LHCN-M2 (cell line): ENCODE data around the gene TGFBRAP1. TPM values are rescaled to one million over a fixed set of nuclear protein-coding genes. Genes with fewer than 3 reads are reported as not detected.
"Not testable (repeated sequence)": the region's sequence is repeated elsewhere in the genome, so short reads cannot be mapped to it uniquely, and the experiment has no call there.

ENCODE experiments used
- DNase-seq: peaks from one replicate; pipeline ENCODE4 v3.0.0-alpha.2; 2012; ENCODE audit warnings: low read depth
- total RNA-seq: library from RNA; depleted of rRNA; stranded (reverse); fragments of >200 nt; gene quantifications from 2 replicates; pipeline ENCODE4 v1.2.3, GENCODE V29; 2014

Gene TGFBRAP1
- total RNA-seq, 1 experiment from 2014 or later, result 44.9 TPM

DNA sequence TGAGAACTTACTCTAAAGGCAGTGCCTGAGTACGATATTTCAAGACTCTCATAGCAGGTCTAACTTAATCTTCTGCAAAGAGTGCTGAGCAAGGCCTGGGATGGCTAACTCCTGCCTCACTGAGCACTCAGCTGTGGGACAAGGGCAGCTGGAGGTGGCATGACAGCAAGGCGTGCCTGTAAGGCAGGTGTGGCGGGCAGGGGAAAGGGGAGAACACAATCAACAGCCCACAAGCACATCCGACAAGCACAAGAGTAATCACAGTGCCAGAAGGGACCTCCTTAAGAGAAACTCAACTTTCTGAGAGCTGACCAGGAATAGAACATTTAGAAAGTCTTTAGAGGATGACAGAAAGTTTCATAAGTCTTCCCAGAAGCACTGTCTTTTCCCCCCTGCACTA is 46.0 kb downstream of the TGFBRAP1 start:
- no peak for DNase-seq

DNA sequence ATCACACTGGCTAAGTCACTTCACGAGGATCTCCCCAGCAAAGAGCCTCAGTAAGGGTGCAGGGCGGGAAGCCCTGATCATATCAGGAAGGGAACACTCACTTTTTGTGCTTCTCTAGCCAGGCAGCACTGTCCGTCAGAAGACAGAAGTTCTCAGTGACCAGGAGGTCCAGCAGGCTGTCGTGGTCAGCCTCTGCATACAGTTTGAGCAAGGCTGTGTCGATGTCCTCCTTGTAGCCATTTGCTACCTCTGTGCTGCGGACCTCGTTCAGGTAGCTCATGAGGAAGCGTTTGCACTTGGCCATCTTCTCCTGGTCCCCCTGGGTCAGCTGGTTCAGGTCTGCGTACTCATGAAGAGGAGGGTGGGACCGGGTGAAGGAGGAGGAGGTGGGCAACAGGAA is 49.3 kb downstream of the TGFBRAP1 start:
- DNase-seq, result no peak

DNA sequence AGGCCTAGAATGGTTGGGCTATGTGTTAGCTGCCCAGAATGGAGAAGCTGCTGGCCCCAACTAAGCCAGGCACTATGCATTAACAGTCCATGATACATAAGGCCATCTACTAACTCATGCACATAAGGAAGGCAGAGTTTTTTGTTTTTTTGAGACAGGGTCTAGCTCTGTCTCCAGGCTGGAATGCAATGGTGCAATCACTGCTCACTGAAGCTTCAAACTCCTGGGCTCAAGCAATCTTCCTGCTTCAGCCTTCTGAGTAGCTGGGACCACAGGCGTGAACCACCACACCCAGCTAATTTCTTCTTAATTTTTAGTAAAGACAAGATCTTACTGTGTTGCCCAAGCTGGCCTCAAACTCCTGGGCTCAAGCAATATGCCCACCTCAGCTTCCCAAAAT is 50.4 kb downstream of the TGFBRAP1 start:
- DNase-seq, result no peak

DNA sequence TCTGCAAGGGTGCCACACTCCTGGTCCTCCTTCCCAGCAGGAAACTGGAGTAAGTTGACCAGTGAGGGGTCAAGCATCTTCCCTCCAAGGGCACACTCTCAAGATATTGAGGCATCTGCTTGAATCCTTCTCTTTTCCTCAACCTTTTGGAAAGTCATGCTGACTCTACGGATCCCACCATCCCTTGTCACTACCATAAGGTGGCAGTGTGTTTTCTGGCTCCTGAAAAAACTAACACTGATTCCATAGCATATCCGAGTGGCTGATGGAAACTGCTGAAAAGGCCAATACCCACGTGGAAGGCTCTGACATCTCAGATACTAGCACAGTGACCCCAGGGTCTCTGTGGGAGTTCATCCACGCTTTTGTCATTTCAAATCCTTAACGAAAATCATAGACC is 50.9 kb downstream of the TGFBRAP1 start:
- no peak for DNase-seq

DNA sequence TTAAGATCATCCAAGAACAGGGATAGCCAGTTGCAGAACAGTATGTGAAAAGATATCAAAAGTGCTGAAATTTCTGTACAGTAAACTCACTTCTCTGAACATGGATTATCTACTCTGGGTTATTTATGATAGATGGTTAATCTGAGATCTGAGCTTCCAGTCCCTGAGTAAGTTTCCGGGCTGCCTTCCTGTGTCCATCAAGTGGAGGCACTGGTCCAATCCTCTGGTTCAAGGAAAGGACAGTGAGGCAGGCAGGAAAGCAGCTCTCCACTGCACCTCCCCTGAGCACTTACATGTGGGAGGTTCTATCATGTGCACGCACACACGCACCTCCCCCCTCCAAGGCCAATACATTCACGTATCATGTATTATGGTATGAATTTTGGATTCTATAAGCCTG is 55.5 kb downstream of the TGFBRAP1 start:
- DNase-seq, result no peak

DNA sequence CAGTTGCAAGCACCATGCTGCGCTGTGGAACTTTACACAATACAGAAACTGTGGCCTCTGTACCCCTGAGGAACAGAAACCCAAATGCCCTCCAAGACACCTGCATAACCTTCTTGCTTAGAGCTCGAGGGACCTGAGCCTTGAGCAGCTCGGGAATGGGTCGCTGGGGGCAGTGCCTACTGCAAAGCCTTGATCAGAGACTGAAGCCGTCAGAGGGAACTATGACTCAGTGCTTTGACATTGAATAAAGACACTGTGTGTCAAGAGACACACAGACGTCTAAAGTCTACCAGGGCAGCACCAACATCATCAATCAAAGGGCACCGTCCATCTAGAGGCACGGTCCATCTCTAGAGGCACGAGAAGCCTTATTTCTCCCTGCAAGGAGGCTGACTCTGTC is 57.4 kb downstream of the TGFBRAP1 start:
- no peak for DNase-seq

DNA sequence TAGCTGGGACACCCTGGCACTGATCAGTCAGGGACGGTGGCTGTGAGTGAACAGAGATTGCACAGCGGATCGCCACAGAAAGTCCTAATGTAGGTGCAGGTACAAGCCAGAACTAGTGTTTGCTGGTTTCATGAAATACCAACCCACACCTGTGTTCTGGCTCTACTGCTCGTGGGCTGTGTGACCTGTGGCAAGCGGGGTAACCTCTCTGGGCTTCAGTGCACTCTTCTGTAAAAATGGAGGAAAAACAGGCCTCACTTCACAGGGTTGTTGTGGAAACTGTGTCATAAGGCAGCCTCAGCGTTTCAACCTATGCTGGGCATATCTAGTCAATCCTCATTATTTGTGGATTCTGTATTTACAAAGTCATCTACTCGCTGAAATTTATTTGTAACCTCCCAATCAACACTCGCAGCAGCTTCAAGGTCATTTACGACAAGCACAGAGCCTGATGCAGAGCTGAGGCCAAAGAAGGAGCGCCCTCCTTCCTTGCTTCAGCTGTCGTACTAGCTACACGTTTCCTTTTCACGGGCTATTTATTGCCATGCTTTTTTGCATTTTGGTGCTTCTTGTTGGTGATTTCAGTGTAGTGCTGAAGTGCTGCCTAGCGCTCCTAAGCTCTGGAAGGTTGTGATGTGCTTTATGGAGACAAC is 58.0 kb downstream of the TGFBRAP1 start:
- DNase-seq, result no peak

DNA sequence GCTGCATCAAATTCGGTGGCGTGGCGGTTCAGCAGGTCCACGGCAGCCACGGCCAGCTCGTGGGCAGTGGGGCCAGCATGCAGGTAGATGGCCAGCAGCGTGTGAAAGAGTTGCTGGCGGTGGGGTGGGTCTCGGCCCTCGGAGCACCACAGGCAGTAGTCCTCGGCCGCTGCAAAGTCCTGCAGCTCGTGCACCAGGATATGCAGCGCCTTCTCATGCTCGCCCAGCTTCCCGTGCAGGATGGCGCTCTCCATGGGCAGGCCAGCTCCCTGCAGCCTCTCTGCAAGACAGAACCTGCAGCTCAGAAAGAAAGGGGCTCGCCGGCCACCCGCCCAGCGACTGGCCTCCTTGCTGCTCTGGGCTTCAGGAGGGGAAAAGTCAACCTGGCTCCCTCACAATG is 60.1 kb downstream of the TGFBRAP1 start:
- no peak for DNase-seq

DNA sequence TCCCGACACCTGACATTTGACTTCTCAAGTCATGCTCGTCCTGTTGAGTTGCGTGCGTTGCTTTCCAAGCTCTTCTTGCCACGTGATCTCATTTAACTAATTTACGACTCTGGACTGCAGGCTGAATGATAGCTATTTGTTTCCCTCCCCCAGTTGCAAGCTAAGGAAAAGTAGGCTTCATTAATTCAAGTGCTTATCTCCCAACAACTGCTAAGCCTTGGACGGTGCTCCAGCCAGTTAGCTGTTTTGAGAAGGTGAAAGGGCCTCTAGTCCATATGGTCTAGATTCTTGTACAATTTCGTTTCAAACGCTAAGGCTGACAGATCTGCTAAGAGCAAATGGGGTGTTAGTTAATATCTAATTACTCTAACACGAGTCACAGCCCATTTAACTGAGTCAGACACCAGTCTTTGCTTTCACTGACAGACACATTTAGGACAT is 66.9 kb downstream of the TGFBRAP1 start:
- no peak for DNase-seq

DNA sequence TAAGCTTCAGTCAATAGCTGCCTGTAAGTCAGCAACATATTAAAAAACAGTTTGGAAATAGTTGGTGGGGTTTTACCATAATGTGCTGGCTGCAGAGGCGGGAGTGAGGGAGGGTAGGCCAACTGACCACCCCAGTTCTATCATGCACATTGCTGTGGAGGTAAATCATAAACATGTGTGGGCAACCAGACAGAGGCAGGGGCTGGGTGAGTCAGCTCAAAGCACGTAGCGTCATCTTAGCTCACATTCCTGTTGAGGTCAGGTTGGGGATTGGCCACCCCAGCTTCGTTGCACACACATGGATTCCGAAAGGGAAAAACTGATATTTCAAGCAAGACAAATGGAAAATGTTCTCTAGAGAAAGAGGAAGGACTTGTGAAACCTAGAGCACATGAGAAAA is 68.5 kb downstream of the TGFBRAP1 start:
- DNase-seq, result peak; percentile 67

DNA sequence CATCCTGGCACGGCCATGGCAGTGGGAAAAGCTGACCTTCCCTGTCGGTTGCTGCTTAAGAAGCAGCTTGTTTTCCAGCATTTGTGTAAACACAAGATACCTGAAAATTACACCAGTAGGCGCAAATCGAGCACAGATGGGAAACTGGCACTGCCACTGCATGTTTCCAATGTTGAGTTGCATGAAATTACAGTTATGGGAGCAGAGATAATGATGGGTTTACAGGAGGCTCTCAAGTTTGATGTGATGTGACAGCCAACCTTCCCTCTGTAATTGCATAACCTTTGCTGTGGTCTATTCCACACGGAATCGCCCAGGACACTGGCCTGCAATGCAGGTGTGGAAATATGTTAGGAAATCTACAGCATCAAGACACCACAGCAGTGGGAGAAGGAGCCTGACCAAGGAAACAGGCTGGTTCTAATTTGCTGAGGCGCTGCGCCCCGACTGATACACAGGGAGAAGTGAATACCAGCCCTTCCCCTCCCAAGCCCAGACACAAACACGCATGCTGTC is 70.6 kb downstream of the TGFBRAP1 start:
- DNase-seq, result no peak

DNA sequence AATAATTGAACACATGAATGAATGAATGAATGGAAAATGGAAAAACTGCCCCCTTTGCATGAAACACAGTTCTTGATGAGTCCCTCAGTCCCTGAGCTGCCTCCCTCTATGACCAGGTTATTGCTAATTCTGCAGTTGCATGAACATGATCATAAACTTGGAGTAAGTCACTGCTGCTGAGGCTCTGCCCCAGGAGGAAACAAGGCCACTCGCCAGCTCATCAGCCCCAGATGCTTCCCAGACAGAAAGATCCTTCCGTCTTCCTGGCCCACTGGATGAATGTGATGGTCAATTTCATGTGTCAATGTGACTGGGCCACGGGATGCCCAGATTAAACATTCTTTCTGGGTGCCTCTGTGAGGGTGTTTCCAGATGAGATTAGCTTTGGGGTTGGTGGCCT is 71.6 kb downstream of the TGFBRAP1 start:
- no peak for DNase-seq

DNA sequence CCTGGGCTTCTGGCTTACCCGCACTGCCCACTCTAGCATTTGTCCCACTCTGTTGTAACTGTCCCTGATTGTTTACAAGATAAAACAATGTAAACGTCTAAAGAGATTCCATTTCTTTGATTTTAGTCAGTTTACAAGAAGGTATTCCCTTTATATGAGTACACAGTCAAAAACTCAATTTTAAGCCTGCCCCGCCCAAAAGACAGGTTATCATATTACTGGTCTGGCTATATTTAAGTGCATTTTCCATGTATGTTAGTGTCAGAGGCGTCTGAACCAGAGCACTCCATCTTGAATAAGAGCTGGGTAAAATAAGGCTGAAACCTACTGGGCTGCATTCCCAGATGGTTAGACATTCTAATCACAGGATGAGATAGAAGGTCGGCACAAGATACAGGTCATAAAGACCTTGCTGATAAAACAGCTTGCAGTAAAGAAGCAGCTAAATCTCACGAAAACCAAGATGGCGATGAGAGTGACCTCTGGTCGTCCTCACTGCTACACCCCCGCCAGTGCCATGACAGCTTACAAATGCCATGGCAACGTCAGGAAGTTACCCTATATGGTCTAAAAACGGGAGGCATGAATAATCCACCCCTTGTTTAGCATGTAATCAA is 73.0 kb downstream of the TGFBRAP1 start:
- DNase-seq, result no peak

DNA sequence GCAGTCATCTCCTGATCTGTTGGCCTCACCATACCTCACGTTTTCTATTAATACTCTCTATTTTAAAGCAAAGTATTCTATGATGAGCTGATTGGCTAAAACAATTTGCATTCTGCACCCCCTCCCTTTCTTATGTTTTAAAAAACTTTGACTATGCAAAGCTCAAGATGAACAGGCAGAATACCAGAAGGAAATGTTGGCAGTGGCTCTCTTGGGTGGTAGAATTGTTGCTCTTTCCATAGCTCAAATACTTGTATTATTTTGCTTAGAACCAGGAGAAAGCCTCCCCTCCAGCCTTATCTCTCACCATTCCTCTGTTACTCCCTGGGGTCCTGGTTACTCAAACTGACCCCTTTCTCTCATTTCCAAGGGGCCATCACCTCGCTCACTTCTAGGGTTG is 73.6 kb downstream of the TGFBRAP1 start:
- DNase-seq, result no peak

DNA sequence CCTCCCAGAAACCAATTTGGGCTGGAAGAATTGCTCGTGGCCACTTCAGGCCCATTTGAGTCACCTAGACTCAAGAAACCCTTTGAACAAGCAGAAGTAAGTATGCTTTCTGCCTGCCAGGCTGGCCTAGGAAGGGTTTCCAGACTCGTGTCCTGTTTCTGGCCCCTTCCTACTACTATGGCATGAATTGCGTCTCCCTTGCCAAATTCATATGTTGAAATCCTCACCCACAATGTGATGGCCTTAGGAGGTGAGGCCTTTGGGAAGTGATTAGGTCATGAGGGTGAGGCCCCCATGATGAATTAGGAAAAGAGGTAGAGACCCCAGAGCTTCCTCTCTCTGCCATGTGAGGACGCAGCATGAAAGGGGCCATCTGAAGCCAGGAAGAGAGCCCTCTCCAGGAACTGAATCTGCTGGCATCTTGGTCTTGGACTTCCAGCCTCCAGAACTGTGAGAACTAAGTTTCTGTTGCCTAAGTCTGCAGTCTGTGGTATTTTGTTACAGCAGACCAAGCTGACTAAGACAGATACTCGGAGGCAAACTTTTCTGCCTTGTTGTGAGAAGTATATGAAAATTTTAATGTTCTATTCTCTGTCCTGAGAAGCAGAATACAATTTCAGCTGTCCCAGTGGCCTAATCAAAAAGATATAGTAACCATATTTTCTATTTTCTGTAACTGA is 74.9 kb downstream of the TGFBRAP1 start:
- DNase-seq, result no peak

DNA sequence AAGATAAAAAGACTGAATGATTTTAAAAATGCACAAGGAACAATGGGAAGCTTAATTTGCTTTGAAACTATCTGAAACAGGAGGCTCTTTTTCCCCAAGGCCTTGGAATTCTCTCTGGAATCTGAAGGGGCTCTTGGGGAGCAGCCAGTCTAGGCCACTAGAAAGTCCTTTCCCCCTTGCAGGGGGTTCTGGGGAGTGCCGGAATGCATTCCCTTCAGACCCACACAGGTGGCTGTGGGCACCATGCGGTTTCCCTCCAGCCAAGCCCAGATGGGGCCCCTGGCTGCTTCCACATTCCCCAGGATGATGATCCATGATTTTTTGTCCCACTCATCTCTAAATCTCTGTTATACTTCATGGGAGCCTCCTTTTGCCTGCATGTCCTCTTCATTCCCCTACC is 77.3 kb downstream of the TGFBRAP1 start:
- DNase-seq, result no peak

DNA sequence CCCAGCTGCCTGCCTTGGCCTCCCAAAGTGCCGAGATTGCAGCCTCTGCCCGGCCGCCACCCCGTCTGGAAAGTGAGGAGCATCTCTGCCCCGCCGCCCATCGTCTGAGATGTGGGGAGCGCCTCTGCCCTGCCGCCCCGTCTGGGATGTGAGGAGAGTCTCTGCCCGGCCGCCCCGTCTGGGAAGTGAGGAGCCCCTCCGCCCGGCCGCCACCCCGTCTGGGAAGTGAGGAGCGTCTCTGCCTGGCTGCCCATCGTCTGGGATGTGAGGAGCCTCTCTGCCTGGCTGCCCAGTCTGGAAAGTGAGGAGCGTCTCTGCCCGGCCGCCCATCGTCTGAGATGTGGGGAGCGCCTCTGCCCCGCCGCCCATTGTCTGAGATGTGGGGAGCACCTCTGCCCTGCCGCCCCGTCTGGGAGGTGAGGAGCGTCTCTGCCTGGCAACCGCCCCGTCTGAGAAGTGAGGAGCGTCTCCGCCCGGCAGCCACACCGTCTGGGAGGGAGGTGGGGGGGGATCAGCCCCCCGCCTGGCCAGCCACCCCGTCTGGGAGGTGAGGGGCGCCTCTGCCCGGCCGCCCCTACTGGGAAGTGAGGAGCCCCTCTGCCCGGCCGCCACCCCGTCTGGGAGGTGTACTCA is 78.4 kb downstream of the TGFBRAP1 start:
- not testable (repeated sequence) for DNase-seq

DNA sequence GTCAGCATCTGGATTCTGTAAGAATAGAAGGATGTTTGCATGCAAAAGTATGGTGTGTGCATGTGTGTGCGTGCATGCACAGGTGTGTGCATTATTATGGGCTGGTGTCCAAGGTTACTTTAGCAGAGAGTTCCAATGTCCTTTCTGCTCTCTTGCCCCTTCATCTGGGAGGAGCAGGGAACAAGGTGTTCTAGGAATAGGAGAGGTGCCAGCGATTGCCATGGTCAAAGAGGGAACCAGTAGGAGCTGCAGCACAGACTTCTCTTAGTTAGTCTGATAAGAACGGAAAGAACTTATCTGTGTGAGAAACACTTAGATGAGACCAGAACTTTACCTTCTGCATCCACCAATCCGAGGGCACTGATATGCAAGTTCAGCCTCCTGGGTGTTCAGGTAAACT is 79.6 kb downstream of the TGFBRAP1 start:
- no peak for DNase-seq

DNA sequence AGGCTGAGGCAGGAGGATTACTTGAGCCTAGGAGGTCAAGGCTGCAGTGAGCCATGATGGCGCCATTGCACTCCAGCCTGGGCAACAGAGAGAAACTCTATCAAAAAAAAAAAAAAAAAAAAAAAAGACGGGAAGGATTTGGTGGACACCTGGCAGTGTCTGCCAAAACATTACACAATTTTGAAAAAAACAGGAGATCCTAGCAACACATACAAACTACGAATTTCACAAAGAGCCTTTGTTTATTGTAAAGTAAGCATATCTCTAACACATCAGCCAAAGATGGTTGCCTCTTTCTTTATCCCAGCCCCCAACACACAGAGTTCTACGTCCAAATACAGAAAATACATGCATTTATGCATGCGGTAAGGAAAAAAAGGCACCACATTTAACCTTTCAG is 80.4 kb downstream of the TGFBRAP1 start:
- peak; percentile 20 for DNase-seq

DNA sequence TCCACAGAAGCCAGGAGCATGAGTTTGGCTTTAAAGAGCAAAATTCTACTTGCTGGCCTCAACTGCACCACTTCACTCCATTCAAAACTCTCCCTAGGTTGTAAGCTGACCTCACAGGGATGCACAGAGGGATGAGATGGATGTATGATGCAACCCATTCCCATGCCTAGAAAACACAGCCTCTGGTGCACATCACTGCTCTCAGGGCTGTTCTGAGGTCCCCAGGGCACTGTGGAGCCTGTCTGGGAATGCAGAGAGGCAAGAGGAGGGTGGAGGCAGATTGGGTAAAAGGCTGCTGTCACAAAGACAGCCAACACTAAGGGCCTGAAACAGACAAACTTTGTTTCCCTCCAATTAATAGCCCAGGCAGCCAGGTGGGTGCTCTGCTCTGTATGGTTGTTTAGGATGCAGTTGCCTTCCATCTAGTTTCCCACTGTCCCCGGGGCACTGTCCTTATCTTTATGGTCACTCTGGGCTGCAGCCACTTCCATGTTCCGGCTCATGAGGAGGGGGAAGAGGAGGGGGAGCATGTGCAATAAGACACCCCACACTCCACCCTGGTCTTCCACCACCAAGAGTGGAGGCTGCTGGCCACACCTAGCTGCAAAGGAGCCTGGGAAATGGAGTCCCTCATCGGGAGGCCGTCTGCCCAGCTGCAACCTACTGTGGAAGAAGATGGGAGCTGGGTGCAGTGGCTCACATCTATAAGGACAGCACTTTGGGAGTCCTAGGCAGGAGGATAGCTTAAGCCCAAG is 81.0 kb downstream of the TGFBRAP1 start:
- no peak for DNase-seq

DNA sequence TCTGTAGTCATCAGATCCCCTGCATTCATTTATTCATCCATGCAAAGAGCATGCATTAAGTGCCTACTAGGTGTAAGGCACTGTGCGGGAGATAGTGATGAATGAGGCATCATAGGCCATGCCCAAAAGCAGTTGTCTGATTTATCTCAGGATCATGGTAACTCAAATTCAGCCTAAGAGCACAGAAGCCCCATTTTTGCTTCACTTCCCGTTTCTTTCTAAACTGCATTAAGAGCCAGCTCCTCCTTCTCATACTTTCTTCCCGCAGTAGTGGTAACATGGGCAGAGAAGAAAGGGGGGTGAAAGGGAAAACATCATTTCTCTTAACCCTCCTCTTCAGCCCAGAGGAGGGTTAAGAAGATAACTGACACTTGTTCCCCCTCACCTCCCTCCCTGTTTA is 85.1 kb downstream of the TGFBRAP1 start:
- DNase-seq, result no peak

DNA sequence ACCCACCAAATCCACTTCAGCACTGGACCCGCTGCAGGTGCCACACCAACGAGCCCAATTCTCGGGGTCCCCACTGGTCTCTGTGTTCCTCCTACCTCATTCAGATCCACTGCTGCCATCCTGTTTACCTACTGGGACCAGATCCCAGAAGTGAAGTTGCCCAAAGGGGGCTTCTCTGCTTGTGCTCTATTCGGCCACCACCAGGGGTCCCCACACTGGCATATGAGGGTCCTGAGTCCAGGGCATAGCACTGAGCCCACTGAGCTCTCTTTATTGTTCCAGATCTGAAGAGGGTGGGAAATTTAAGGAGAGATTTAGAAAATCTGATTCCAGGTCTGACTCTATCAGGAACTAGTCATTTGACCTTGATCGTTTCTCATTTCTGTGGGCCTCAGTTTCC is 85.6 kb downstream of the TGFBRAP1 start:
- DNase-seq, result no peak
